GM18861 (cell line): ENCODE results near the gene ARMC8.
A peak's percentile ranks its signal among the peaks of the same experiment; 100 is the strongest.

Source experiments
- ATAC-seq: cut with Tn5 transposase; IDR thresholded peaks from one replicate; pipeline ENCODE4 v1.9.1; 2021; ENCODE audit not compliant: unreplicated experiment

Gene ARMC8

DNA sequence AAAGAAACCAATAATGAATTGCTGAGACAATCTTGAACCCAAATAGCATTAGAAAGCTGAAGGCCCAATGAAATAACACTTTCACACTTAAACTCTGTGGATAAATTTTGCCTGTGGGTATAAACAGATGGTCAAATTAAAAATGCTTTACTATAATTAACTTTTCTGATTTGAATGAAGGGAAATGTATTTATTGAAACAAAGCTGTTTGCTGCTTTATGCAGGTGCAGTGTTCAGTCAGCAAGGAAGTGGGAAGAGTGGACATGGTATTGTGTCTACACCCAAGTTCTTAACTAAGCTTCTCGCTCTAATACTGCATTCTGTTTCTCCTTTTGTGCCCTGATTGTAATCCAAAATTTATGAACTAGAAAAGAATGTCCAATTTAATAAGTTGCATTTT, 110.8 kb downstream of the ARMC8 start:
- ATAC-seq, result no peak

DNA sequence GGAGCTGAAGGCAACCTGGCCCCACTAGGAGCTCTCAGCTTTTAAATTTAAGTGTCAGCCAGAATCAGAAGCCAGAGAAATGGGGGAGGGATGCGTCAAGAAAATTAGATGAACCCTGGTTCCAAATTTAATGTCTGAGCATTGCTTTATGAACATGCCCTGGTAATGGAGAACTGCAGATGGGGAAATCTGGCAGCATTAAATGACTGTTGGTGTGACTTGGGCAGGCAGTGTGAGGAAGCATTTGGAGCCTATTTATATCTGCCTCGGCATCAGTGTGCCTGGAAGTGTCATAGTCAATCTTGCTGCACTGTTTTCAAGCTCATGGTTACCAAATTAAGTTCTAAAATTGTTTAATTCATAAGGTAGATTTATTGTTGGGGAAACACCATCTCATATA, 113.5 kb downstream of the ARMC8 start:
- no peak for ATAC-seq

- ATAC-seq, result no peak
Measured at GRCh38 chr3:138303474-138303873, 116.4 kb downstream of the ARMC8 start.

GRCh38 chr3:138307899-138308298, 120.8 kb downstream of the ARMC8 start:
- ATAC-seq, result no peak

DNA sequence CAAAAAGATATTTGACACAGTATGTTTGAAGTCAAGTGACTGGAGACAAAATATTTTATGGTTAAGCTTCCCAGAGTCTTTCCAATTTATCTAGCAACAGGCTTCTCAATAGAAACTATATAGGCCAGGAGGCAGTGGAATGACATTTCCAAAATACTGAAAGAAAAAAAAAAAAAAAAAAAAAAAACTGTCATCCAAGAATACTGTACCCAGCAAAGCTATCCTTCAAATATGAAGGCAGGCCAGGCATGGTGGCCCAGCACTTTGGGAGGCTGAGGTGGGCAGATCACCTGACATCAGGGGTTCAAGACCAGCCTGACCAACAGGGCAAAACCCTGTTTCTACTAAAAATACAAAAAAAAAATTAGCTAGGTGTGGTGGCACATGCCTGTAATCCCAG, 121.7 kb downstream of the ARMC8 start:
- ATAC-seq, result no peak

DNA sequence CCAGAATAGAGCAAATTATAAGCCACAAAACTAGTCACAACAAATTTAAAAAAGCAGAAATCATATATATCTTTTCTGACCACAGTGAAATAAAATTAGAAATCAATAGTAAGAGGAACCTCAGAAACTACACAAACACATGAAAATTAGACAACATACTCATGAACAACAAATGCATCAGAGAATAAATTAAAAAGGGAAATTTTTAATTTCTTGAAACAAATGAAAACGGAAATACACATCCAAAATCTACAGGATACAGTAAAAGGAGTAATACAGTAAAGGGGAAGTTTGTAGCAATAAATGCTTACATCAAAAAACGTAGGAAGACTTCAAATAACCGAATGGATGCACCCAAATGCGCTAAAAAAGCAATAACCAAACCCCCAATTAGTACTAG, 123.4 kb downstream of the ARMC8 start:
- no peak for ATAC-seq

GRCh38 chr3:138314751-138315150, 127.7 kb downstream of the ARMC8 start:
- ATAC-seq, result no peak

- ATAC-seq, result no peak
Measured at GRCh38 chr3:138317687-138318086, 130.6 kb downstream of the ARMC8 start.

GRCh38 chr3:138323971-138324370, 136.9 kb downstream of the ARMC8 start:
- ATAC-seq, result no peak

- ATAC-seq, result no peak
Measured at GRCh38 chr3:138325990-138326389, 138.9 kb downstream of the ARMC8 start.

- no peak for ATAC-seq
Measured at GRCh38 chr3:138326866-138327595, 139.9 kb downstream of the ARMC8 start.

DNA sequence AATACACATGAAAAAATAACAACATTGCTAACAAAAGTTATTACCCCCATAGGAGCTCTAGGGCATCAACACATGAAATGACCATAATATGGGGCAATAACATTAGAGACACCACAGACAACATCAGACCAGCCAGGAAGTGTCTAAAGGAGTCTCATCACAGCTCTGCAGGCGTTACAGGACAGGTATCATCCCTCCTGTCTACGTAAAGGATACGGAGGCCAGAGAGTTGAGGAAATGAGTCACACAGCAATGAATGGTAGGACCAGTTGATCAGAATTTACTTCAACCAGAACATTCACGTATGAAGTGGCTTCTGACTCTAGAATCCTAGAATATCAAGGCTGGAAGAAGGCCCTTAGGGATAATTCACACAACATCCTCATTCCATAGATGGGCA, 140.7 kb downstream of the ARMC8 start:
- ATAC-seq, result no peak

GRCh38 chr3:138328341-138328740, 141.2 kb downstream of the ARMC8 start:
- ATAC-seq, result no peak

GRCh38 chr3:138329127-138329983, 142.3 kb downstream of the ARMC8 start, which contains the start of gene NME9:
TSS of gene NME9 (minus strand) at chr3:138329851. CDS start at chr3:138329335, 516 bp downstream.
- ATAC-seq, result peak; percentile 60

GRCh38 chr3:138329984-138330293, 142.8 kb downstream of the ARMC8 start:
- ATAC-seq, result no peak

- ATAC-seq, result no peak
Measured at GRCh38 chr3:138331143-138331894, 144.2 kb downstream of the ARMC8 start.

GRCh38 chr3:138332472-138333073, 145.5 kb downstream of the ARMC8 start:
- ATAC-seq, result no peak

DNA sequence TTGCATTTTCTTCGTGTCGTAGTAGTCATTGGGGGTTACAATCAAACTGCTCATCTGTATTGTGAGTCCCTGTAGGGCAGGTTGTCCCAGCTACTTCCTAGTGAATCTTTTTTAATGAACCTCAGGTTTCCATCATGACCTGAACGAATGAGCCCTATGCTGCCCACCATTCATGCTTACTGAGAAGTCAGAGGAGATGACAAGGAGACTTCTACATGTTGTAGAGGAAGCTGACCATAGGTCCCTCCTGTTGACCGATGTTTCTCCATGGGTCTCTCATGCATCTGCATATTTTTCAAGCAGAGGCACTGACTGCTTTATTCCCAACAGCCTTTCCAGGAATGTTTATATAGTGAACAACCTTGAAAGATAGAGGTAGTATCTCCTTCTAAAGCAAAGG, 147.5 kb downstream of the ARMC8 start:
- ATAC-seq, result no peak

DNA sequence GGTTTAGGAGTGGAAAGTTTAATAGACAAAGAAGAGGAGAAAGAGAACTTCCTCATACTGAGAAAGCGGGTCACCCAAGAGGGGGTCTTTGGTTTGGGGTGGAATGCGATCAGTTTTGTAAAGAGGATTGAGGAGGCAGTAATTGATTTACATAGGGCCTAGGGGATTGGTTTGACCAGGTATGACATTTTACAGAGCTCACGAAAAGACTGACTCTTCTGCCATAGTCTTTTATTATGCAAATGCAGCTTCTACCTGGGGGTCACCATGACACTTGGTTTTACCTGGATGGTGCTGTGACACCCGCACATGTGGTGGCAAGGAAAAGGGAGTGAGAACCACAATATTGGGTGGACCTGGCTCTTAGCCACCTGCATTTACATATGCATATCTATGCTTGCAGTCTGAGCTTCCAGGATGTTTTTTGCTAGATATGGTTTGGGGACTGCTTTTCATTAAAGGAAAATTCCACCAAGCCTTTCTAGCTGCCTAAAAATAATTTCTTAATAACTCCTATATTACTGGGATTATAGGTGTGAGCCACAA, 149.4 kb downstream of the ARMC8 start:
- ATAC-seq, result no peak

- no peak for ATAC-seq
Measured at GRCh38 chr3:138338244-138338643, 151.1 kb downstream of the ARMC8 start.

DNA sequence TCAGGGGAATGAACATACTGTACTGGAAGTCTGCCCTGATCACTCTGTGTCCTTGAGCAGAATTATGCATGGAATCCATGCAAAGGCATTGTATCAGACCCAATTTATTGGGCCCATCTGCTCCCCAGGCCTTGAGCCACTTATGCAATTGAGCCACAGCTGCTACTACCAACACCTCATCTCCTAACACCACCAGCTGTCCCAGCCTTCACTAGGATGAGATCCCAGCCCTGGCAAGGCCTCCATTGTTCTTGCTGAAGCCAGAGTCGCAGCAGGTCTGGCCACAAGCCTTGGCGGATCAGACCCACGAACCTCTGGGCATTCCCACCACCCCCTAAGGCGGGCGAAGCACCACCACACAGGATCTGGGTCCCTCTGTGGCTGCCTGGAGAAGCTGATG, 151.7 kb downstream of the ARMC8 start:
- ATAC-seq, result no peak
